Thymus (tissue), 11 donors: ENCODE measurements around the gene TGFBR3. TPM values are rescaled to one million over a fixed set of nuclear protein-coding genes. Genes with fewer than 3 reads are reported as not detected.

Experiments used
- DNase-seq, 9 donors: peaks; one replicate each; pipeline ENCODE4 v3.0.0-alpha.2; 2013; ENCODE audit warnings: low spot score in 9 of 9, low read depth in 6 of 9, missing footprints in 1 of 9
- H3K27ac ChIP-seq, 2 donors: one replicate each; pipeline ENCODE4 v1.5.1; 2013; ENCODE audit warnings: control low read depth in 1 of 2, low read depth in 1 of 2, low read length in 1 of 2, mild to moderate bottlenecking in 1 of 2, moderate library complexity in 1 of 2
- H3K27me3 ChIP-seq, 2 donors: one replicate each; pipeline ENCODE4 v1.5.1; 2013; ENCODE audit warnings: low read length in 1 of 2; ENCODE audit not compliant: control insufficient read depth in 2 of 2, insufficient read depth in 1 of 2
- H3K36me3 ChIP-seq, 2 donors: one replicate each; pipeline ENCODE4 v1.5.1; 2013; ENCODE audit warnings: low read length in 1 of 2, mild to moderate bottlenecking in 1 of 2, moderate library complexity in 1 of 2; ENCODE audit not compliant: control insufficient read depth in 2 of 2, insufficient read depth in 2 of 2
- H3K4me1 ChIP-seq, 2 donors: one replicate each; pipeline ENCODE4 v1.5.1; 2013; ENCODE audit warnings: low read length in 2 of 2; ENCODE audit not compliant: control insufficient read depth in 2 of 2, insufficient read depth in 2 of 2
- H3K4me3 ChIP-seq, 2 donors: one replicate each; pipeline ENCODE4 v1.5.1; 2013; ENCODE audit warnings: low read length in 2 of 2, control low read depth in 1 of 2, mild to moderate bottlenecking in 1 of 2
- H3K9me3 ChIP-seq, 2 donors: one replicate each; pipeline ENCODE4 v1.5.1; 2013; ENCODE audit warnings: low read length in 1 of 2, mild to moderate bottlenecking in 1 of 2; ENCODE audit not compliant: control insufficient read depth in 2 of 2, insufficient read depth in 1 of 2
- WGBS: extraction: QIAGEN DNeasy Blood & Tissue Kit; methylation state at CpG from one replicate; pipeline ENCODE4 v1.1.7; 2013; 5-methylcytosine and 5-hydroxymethylcytosine counted together
- polyA plus RNA-seq: library from polyadenylated mRNA; stranded (reverse); fragments of 200-250 nt; gene quantifications from one replicate; pipeline ENCODE4 v1.2.3, GENCODE V29; 2013
- total RNA-seq: library from RNA; stranded (reverse); fragments of 120-200 nt; gene quantifications from one replicate; pipeline ENCODE4 v1.2.4, GENCODE V29; 2013
- donor health status: healthy.

The TGFBR3 gene
- total and polyA plus RNA-seq, 2 donors: 5.4 to 10.1 TPM

- Histone ChIP-seq H3K4me1 (peaks cover 0 to 5% of the 10 kb centered on the region in 2 donors), H3K9me3 (no peaks in the 10 kb centered on the region), H3K27ac (peak overlapping the region in 1 of 2 donors; percentile 66), H3K36me3 (no peaks in the 10 kb centered on the region), H3K4me3 (no peak overlapping the region), H3K27me3 (no peaks in the 10 kb centered on the region)
- 68% methylated on average over 1 of the region's 1 CpG for WGBS
- DNase-seq: no peak
Measured at GRCh38 chr1:91725618-91725988, 160.3 kb downstream of the TGFBR3 start.

DNA sequence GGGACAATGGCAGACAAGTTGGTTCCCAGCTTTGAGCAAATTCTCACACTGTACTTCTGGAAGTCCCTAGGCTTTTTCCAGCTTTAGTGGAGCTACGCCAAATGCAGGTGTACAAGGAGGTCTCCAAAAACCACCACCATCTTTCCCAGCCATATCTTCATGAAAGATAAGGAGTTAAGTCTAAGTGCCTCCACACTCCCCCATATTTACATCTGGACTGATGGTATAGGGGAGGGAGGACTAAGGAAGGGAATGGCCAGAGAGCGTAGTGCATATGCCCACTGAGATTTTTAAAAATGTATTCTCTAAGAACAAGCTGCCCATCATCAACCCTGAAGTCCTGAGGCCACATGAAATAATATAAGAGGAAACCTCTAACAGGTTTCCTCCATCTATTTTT is 161.3 kb downstream of the TGFBR3 start:
- no peaks in the 10 kb centered on the region for H3K36me3 ChIP-seq
- H3K4me1 ChIP-seq: no peaks in the 10 kb centered on the region
- H3K27ac ChIP-seq: no peak overlapping the region
- no peak for DNase-seq
- H3K4me3 ChIP-seq: no peak overlapping the region
- WGBS: 95% methylated on average over 2 of the region's 2 CpGs
- no peaks in the 10 kb centered on the region for H3K9me3 ChIP-seq
- H3K27me3 ChIP-seq: no peaks in the 10 kb centered on the region

GRCh38 chr1:91724231-91724630 is 161.7 kb downstream of the TGFBR3 start:
- no peaks in the 10 kb centered on the region for H3K27me3 ChIP-seq
- H3K36me3 ChIP-seq: no peaks in the 10 kb centered on the region
- H3K4me1 ChIP-seq: no peaks in the 10 kb centered on the region
- no peak overlapping the region for H3K27ac ChIP-seq
- no peaks in the 10 kb centered on the region for H3K9me3 ChIP-seq
- no peak for DNase-seq
- H3K4me3 ChIP-seq: no peak overlapping the region
- 96% methylated on average over 1 of the region's 1 CpG for WGBS

GRCh38 chr1:91720044-91720443 is 165.9 kb downstream of the TGFBR3 start:
- no peaks in the 10 kb centered on the region for H3K9me3 ChIP-seq
- no peak overlapping the region for H3K27ac ChIP-seq
- no peaks in the 10 kb centered on the region for H3K27me3 ChIP-seq
- DNase-seq: no peak
- no peaks in the 10 kb centered on the region for H3K36me3 ChIP-seq
- WGBS: 98% methylated on average over 5 of the region's 5 CpGs
- H3K4me1 ChIP-seq: no peaks in the 10 kb centered on the region
- H3K4me3 ChIP-seq: no peak overlapping the region

- no peaks in the 10 kb centered on the region for H3K9me3 ChIP-seq
- DNase-seq: no peak
- H3K4me1 ChIP-seq: no peaks in the 10 kb centered on the region
- no peak overlapping the region for H3K4me3 ChIP-seq
- H3K27ac ChIP-seq: no peak overlapping the region
- H3K36me3 ChIP-seq: no peaks in the 10 kb centered on the region
- no peaks in the 10 kb centered on the region for H3K27me3 ChIP-seq
- WGBS: 96% methylated on average over 5 of the region's 5 CpGs
Measured at GRCh38 chr1:91718877-91719276, 167.1 kb downstream of the TGFBR3 start.

GRCh38 chr1:91718368-91718767 is 167.6 kb downstream of the TGFBR3 start:
- DNase-seq: no peak
- Histone ChIP-seq H3K4me3 (no peak overlapping the region), H3K27me3 (no peaks in the 10 kb centered on the region), H3K4me1 (peaks cover 0 to under 1% of the 10 kb centered on the region in 2 donors), H3K36me3 (no peaks in the 10 kb centered on the region), H3K27ac (no peak overlapping the region), H3K9me3 (no peaks in the 10 kb centered on the region)
- 93% methylated on average over 2 of the region's 2 CpGs for WGBS

GRCh38 chr1:91717839-91718238 is 168.1 kb downstream of the TGFBR3 start:
- Histone ChIP-seq H3K4me1 (peaks cover 0 to 3% of the 10 kb centered on the region in 2 donors), H3K36me3 (no peaks in the 10 kb centered on the region)
- 95% methylated on average over 2 of the region's 2 CpGs for WGBS

DNA sequence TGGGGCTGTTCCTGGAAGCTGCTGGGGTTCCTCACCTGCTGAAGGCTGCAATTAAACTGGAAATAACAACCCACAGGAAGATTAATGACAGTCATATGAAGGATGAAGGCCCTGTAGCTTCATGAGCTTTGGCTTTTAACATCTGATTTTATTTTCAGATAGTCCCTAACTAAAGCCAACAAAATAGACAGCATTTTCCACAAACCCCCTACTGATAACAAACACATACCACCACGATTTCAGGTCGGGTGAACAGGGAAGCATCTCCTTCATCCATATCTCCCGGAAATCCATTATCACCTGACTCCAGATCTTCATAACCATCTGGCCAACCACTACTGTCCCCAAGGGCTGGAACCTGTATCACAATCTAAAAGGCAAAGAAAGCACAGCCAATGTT is 169.6 kb downstream of the TGFBR3 start:
- Histone ChIP-seq H3K27me3 (no peaks in the 10 kb centered on the region), H3K27ac (no peak overlapping the region), H3K9me3 (no peaks in the 10 kb centered on the region), H3K4me1 (peaks cover 0 to 3% of the 10 kb centered on the region in 2 donors), H3K4me3 (no peak overlapping the region), H3K36me3 (no peaks in the 10 kb centered on the region)
- DNase-seq: no peak
- 96% methylated on average over 3 of the region's 3 CpGs for WGBS

More at GRCh38 chr1:91717839-91718238, 168.1 kb downstream of the TGFBR3 start:
- H3K27me3 ChIP-seq: no peaks in the 10 kb centered on the region
- no peak overlapping the region for H3K4me3 ChIP-seq
- no peak for DNase-seq
- no peaks in the 10 kb centered on the region for H3K9me3 ChIP-seq
- no peak overlapping the region for H3K27ac ChIP-seq

DNA sequence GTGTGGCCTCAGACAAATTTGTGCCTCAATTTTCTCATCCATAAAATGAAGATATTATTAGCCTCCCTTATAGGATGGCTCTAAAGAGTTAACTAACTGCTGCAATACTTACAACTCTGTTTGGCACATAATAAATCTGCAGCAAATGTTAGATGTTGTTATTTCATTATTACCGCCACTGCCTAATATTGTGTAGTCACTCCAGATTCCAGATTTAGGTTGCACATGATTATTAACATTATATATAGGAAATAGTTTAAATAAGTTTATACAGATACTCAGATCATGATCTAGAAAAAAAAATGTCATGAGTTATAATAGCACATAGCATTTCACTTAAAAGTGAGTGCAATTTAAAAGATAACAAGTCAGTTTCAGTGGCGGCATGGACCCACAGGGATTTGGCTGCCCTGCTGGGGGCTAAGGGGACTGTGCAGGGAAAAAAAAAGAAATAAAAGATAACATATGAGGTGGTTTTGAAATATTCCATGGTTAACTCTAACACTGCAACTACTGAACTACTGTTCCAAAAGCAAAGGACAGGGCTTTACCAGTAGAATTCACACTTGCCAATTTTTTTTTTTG is 170.4 kb downstream of the TGFBR3 start:
- 98% methylated on average over 2 of the region's 2 CpGs for WGBS
- H3K4me3 ChIP-seq: no peak overlapping the region
- no peaks in the 10 kb centered on the region for H3K9me3 ChIP-seq
- H3K27ac ChIP-seq: no peak overlapping the region
- H3K36me3 ChIP-seq: no peaks in the 10 kb centered on the region
- no peak for DNase-seq
- H3K4me1 ChIP-seq: peaks cover 0 to 3% of the 10 kb centered on the region in 2 donors
- no peaks in the 10 kb centered on the region for H3K27me3 ChIP-seq
